HepG2 (cell line): ENCODE results near the gene ZPR1. TPM values are rescaled to one million over a fixed set of nuclear protein-coding genes. Genes with fewer than 3 reads are reported as not detected.

ENCODE experiments used
- AGO1 ChIP-seq: fragments of 200-400 bp; formaldehyde crosslinking; IDR thresholded peaks from 2 replicates; pipeline ENCODE4 v1.6.1; 2017; ENCODE audit warnings: mild to moderate bottlenecking, low read depth, low read length, moderate library complexity; ENCODE audit not compliant: poor library complexity, severe bottlenecking
- CTCF ChIP-seq: sonication (generic); formaldehyde crosslinking; IDR thresholded peaks from 2 replicates; pipeline ENCODE4 v1.5.0; 2020; ENCODE audit warnings: mild to moderate bottlenecking, missing genetic modification reagents, moderate library complexity
- EEA1 ChIP-seq: sonication (generic); formaldehyde crosslinking; IDR thresholded peaks from 2 replicates; pipeline ENCODE4 v1.5.1; 2020; ENCODE audit warnings: mild to moderate bottlenecking, missing genetic modification reagents, borderline replicate concordance
- HDAC1 ChIP-seq: sonication (generic); formaldehyde crosslinking; IDR thresholded peaks from 2 replicates; pipeline ENCODE4 v1.5.1; 2020; ENCODE audit warnings: mild to moderate bottlenecking, missing genetic modification reagents
- MBD4 ChIP-seq: IDR thresholded peaks from 2 replicates; pipeline ENCODE4 v1.6.1; 2012; ENCODE audit warnings: low read length, inconsistent platforms, borderline replicate concordance
- MXD4 ChIP-seq: IDR thresholded peaks from 2 replicates; pipeline ENCODE4 v1.6.1; 2016; ENCODE audit warnings: mild to moderate bottlenecking, missing biosample characterization, missing genetic modification reagents
- PATZ1 ChIP-seq: sonication (generic); formaldehyde crosslinking; IDR thresholded peaks from 2 replicates; pipeline ENCODE4 v1.4.0; 2020; ENCODE audit warnings: missing genetic modification reagents
- PCBP2 ChIP-seq: fragments of 200-400 bp; formaldehyde crosslinking; optimal IDR thresholded peaks from 2 replicates; pipeline ENCODE3; 2018; ENCODE audit warnings: low read length, low read depth; ENCODE audit not compliant: poor library complexity, severe bottlenecking
- POLR2A ChIP-seq, 2 experiments: IDR thresholded peaks; 2 replicates each; pipeline ENCODE4 v1.6.1; 2011; ENCODE audit warnings: low read depth in 2 of 2, low read length in 2 of 2, mild to moderate bottlenecking in 1 of 2, moderate library complexity in 1 of 2; ENCODE audit not compliant: insufficient read depth in 1 of 2
- SALL1 ChIP-seq: sonication (generic); formaldehyde crosslinking; IDR thresholded peaks from 2 replicates; pipeline ENCODE4 v1.8.0; 2022; ENCODE audit warnings: mild to moderate bottlenecking, missing genetic modification reagents
- ZBTB42 ChIP-seq: sonication (generic); formaldehyde crosslinking; IDR thresholded peaks from 2 replicates; pipeline ENCODE4 v1.5.0; 2020; ENCODE audit warnings: mild to moderate bottlenecking, missing genetic modification reagents
- ZHX2 ChIP-seq, 2 experiments: sonication (generic) in 1 of 2; formaldehyde crosslinking in 1 of 2; IDR thresholded peaks; 2 replicates each; pipeline versions ENCODE4 v1.6.1 to v1.9.0; 2014 to 2022; ENCODE audit warnings: antibody characterized with exemption in 1 of 2, borderline replicate concordance in 1 of 2, inconsistent platforms in 1 of 2, low read depth in 1 of 2, missing genetic modification reagents in 1 of 2
- ZNF280D ChIP-seq: sonication (generic); formaldehyde crosslinking; IDR thresholded peaks from 2 replicates; pipeline ENCODE4 v1.5.1; 2020; ENCODE audit warnings: mild to moderate bottlenecking, missing genetic modification reagents
- ZNF33A ChIP-seq: sonication (generic); formaldehyde crosslinking; IDR thresholded peaks from 2 replicates; pipeline ENCODE4 v1.5.1; 2020; ENCODE audit warnings: missing genetic modification reagents, mild to moderate bottlenecking, moderate library complexity, borderline replicate concordance
- ZNF644 ChIP-seq: IDR thresholded peaks from 2 replicates; pipeline ENCODE4 v1.6.1; 2016; ENCODE audit warnings: low read depth
- polyA plus RNA-seq, 8 experiments: library from polyadenylated mRNA; depleted of rRNA in 3 of 8; stranded (reverse) in 7 of 8; unstranded in 1 of 8; fragments of >200 nt; fragmentation: Illumina TruSeq in 4 of 8; extraction: Trizol in 4 of 8; gene quantifications; 2 replicates each; pipeline versions ENCODE4 v1.2.1 to v1.2.3, GENCODE V29; 2011 to 2016; ENCODE audit warnings: low read depth in 4 of 8, missing spikeins in 1 of 8, mixed read lengths in 1 of 8; ENCODE audit not compliant: insufficient read depth in 1 of 8
- total RNA-seq, 5 experiments: library from RNA; depleted of rRNA; stranded (reverse); fragments of >200 nt; fragmentation: Illumina TruSeq; extraction: Trizol; gene quantifications; 2 replicates each; pipeline ENCODE4 v1.2.3, GENCODE V29; 2016; ENCODE audit warnings: low read depth in 1 of 5

The ZPR1 gene
- total and polyA plus RNA-seq, 2 of the 13 experiments (the other 11 are each of a cell fraction or from before 2014, with no cell fraction given) = 40.0 to 79.3 TPM

GRCh38 chr11:116829525-116830183 is 41.8 kb upstream of the ZPR1 start, which contains the start of gene APOC3 (continued):
- TF ChIP-seq ZHX2 (IDR thresholded peaks at IDR 0.05; ENCODE audit: low read depth) (no peak), ZHX2 (CRISPR knock-in tag; IDR thresholded peaks at IDR 0.05; ENCODE audit: borderline replicate concordance) (no peak), MXD4 (CRISPR knock-in tag) (peak; percentile 48; the same call in 1 of the 2 replicates), EEA1 (no peak; the same call in 1 of the 2 replicates), ZBTB42 (peak; percentile 94; the same call in 1 of the 2 replicates), AGO1 (no peak), SALL1 (CRISPR knock-in tag) (peak; percentile 89), MBD4 (no peak), ZNF33A (CRISPR knock-in tag) (no peak), PATZ1 (CRISPR knock-in tag) (peak; percentile 91), CTCF (CRISPR knock-in tag) (peak; percentile 33; the same call in 1 of the 2 replicates), ZNF644 (CRISPR knock-in tag) (no peak), ZNF280D (no peak), HDAC1 (CRISPR knock-in tag) (peak; percentile 58; the same call in 1 of the 2 replicates), PCBP2 (no peak), POLR2A (IDR thresholded peaks at IDR 0.05; ENCODE audit: insufficient read depth in 1 of 2, low read depth in 2 of 2, low read length in 2 of 2) (peak in 1 of 2 experiments; percentile 84; a peak in 2 of 4 replicates)
